ENCODE measurements around the gene TRIM47.
"Not testable (repeated sequence)": the region's sequence is repeated elsewhere in the genome, so short reads cannot be mapped to it uniquely, and the experiment has no call there.

Gene TRIM47

DNA sequence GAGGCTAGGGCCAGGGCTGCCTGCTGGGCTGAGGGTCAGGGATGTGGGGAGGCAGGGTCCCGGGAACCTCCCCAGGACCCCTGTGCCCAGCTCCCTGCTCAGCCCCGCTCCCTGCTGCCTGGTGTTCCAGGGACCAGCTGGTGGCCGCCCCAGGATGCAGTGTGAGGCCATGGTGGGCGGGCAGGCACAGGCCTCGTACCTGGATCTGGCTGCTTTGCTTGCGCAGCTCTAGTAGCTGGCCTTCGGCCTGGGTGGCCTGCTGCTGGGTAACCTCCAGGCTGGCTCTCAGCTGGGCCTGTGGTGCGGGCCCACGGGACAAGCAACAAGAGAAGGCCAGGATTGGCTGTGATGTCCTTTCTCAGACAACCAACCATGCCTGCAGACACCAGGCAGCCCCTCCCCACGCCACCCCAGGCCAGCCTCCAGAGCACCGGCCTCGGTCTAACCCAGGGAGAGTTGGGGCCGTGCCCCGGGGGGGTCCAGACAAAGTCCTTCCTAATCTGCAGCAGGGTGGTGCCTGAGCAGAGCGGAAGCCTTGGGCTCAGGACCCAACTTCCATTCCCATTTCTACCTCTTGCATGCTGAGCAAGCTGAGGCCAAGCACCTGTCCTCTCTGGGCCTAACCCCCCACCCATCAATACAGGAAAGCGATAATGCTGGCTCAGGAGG, 14.3 kb upstream of the TRIM47 start:
- no peak for DNase-seq (ENCODE audit: low read depth)

DNA sequence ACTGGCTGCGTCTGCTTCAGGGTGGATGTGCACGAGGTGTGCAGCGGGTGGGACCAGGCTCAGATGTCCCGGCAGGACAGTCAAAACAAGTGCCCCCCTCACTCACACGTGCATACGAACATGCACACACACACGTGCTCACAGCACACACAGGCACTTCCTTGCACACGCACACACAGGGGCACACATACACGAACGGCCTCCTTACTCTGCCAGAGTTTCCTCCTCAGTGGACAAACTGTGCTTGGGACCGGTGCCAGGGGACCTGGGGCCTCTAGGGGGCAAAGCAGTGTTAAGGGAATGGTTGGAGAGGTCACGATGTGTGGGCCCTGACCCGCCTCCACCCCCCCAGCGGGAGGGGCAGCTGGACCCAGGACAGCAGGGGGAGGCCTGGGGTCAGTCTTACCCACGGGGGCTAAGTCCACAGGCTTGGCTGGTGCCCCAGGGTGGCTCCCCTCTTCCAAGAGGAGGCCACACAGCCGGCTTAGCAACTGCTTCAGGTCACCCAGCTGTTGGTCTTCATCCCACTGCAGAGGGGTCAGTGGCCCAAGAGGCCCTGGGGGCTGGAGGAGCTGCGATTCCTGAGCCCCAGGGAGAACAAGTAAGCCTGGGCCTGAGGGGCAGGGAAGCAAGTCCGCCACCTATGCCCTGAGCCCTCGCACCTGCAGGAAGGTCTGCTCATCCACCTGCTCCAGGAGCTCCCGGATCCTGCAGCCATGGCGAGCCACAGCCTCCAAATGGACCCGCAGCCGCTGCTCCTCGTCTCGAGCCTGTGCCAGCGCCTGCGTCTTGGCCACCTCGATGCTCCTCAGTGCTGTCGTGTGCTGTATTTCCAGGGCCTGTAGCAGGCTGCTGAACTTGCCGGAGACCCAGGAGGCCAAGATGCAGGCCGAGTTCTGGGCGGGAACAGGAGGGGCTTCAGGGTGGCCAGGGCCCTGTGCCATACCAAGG, 13.5 kb upstream of the TRIM47 start:
- no peak for DNase-seq (ENCODE audit: low read depth)

DNA sequence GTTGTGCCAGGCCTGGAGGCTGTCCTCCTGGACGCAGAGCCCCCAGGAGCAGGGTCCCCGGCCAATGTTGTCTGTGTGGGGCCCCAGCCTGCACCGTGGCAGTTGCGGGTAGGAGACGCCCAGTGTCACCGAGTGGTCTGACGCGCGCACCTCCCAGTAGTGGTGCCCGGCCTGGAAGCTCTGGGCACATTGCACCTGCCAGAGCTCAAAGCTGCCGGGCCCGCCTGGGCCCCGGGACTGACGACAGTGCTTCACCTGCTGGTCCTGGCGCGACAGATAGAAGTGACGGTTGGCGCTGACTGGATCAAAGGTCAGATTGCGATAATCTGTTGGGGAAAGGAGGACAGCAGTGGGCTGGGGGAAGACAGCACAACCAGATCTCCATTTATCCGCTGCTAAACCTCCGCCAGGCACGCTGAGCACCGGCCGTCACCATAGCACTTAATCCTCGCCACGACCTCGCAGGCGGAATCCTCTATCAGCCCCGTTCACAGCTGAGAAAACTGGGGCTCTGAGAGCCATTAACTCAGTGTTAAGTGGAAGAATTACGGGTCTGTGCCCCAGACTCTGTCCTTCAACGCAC, 12.7 kb upstream of the TRIM47 start:
- DNase-seq (ENCODE audit: low read depth): no peak

DNA sequence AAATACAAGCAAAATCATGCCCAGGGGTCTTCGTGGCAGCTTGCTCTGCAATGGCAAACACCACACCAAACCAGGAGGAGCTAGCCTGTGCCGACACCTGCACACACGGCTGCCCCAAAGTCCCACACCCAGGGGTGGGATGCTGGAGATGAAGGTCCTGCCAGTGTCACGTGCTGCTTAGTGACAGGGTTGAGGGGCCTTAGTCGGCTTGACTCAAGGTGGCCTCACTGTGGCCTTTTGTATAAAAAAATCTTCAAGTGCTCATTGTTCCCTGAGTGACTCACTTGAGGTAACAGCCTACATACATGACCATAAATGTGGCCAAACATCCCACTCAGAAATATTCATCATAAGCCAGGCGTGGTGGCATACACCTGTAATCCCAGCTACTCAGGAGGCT, 11.1 kb upstream of the TRIM47 start:
- no peak for DNase-seq (ENCODE audit: low read depth)

DNA sequence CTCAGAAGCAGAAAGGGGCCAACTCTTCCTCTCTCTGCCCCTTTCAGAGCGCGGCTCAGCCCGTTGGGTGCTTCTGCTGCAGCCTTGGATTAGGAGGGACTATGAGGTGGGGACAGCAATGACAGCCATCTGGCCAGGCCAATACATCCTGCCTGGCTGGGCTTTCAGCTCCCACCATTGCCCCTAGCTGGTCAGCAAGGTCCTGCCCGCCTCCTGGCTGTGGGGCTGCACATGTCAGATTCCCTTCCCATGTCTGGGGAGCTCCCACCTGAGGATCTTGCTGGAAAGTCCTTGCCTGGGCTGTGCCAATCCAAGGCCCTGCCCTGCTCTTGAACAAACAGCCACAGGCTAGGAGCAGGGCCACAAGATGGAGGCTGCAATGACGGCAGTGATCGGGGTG, 10.1 kb upstream of the TRIM47 start:
- no peak for DNase-seq (ENCODE audit: low read depth)

DNA sequence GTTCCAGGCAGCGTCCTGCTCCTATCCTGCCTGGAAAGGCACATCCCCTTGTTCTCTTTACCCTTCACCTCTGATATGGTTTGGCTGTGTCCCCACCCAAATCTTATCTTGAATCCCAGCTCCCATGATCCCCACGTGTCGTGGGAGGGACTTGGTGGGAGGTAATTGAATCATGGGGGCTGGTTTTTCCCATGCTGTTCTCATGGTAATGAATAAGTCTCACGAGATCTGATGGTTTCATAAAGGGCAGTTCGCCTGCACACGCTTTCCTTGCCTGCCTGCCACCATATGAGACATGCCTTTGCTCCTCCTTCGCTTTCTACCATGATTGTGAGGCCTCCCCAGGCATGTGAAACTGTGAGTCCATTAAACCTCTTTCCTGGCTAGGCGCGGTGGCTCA, 7.5 kb upstream of the TRIM47 start:
- DNase-seq (ENCODE audit: low read depth): not testable (repeated sequence)

DNA sequence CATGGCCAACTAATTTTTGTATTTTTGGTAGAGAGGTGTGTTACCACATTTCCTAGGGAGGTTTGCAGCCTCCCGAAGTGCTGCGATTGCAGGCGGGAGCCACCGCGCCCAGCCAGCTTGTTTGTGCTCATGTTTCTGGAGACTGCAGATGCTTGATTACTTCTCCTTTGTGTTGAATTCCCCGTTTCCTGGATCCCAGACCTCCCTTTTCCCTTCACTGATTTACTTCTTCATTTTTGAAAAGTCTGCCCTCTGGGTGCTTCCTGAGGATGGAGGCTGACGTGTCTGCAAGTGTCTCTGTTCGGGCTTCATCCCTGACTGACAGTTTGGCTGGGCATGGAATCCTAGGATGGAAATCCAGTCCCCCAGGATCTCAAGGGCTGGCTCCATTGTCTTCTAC, 7.0 kb upstream of the TRIM47 start:
- DNase-seq (ENCODE audit: low read depth): no peak

DNA sequence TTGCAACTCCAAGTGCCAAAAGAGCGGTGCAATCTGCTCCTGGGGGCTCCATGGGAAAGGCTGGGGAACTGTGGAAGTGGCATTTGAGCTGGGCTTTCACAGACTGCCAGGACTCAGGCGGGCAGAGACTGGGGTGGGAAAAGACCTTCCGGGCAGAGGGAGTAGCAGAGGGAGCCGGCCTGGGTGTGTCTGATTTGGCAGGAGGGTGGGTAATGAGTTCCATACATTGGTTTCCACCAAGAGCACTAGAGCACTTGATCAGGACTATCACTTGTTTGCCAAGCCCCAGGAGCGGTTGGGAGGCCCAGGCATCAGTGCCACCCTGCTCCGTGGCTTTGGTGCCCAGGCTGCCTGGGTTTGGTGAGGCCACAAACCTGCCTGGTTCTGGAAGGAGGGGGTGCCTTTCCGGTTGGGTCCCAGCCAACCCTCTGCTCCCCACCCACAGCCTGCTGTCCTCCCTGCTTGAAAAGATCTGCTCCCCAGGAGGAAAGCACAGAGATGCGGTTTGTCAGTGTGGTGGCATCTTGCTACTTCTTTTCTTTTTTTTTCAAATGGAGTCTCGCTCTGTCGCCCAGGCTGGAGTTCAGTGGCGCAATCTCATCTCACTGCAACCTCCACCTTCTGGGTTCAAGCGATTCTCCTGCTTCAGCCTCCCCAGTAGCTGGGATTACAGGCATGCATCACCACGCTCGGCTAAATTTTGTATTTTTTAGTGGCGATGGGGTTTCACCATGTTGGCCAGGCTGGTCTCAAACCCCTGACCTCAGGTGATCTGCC, 3.5 kb upstream of the TRIM47 start:
- DNase-seq (ENCODE audit: low read depth): no peak

DNA sequence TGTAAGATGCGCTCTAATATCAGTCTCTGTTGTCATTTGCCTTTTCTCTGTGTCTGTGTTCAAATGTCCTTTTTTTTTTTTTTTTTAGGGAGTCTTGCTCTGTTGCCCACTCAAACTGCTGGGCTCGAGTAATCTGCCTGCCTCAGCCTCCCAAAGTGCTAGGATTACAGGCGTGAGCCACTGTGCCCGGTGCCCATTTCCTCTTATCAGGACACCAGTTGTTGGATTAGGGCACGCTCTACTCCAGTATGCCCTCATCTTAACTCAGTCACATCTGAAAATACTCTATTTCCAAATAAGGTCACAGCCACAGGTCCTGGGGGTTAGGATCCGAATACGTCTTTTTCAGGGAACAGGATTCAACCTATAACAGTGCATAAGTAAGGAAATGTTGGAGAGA, 1.9 kb upstream of the TRIM47 start:
- no peak for DNase-seq (ENCODE audit: low read depth)

DNA sequence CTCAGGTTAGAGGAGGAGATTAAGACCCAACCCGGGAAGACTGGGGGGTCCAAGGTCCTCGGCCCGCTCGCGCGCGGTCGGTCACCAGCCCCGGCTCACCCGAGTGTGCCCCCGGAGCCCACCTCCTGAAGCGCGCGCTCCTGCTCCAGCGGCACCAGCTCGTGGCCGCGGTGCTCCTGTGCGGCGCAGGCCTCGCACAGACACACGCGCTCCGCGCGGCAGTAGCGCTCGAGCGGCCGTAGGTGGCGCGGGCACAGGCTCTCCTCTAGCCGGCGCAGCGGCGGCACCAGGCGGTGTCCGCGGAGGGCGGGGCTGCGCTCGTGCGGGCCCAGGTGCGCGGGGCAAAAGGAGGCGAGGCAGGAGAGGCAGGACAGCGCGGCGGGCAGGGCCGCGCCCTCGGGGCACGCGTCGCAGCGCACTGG, 618 bp downstream of the TRIM47 start:
- DNase-seq (ENCODE audit: low read depth): no peak

DNA sequence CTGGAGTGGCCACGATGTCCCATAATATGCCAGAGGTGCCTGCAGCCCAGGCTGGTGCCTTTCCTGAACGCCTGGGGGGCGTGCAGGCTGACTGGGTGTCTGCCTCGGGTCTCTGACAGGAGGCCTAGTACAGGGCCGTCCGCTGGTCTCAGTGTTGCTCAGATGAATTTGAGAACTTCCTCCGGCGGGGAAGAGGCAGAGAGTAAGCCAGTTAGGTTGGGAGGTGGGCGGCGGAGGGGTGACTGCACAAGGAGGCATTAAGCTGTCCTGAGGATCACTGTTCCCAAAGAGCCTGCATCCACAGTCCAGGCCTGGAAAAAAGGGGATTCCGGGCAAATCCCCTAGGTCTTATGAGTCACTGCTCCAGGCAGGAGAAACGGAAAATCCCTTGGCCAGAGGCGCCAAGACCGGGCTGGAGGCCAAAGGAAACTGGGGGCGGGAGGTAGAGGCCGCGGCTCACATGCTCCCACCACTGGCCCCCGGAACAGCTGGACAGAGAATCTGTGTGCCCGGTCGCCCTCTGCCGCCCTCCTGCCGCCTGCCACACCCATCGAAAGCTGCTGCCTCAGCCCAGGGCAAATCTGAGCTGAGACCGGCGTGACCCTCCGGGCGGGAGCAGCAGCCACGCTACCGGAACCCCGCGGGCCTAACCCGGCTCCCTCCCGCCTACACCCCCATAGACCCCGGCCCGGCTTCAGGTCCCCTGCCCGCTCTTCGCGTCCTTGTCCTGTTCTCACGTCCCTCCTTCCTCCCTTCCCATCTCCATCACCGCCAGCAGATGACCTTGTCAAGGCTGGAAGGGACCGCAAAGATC, 1.2 kb downstream of the TRIM47 start:
- DNase-seq (ENCODE audit: low read depth): no peak

DNA sequence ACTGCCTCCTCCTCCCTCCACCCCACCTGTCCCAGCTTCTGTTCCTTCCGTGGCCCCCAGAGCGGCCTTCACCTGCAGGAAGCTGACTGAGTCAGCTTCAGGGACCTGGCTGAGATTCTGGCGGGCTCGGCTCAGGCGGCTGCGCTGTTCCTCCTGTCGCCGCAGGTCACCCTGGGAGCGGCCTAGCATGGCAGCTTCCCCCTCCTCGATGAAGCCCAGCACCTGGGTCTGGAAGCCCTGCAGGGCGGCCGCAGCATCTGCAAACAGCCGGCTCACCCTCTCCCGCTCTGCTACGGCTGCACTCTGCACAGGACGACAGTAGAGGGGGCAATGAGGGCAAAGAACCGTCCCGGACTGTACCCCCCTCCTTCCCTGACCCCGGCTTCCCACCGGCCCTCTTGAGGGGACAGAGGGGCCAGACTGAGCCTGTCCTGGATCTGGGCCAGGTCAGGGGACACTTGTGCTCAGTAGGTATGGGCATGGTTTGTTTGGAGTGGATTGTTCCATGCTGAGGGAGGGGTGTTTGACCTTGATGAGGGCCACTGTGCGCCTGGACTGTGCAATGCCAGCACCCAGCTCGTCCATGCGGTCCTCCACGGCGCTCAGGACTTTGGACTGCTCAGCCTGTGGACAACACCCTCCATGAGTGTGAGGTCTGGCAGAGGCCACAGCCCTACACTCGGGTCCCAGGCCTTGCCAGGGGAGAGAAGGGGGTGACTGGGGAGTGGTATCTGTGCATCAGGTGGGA, 2.0 kb downstream of the TRIM47 start:
- DNase-seq (ENCODE audit: low read depth): no peak

DNA sequence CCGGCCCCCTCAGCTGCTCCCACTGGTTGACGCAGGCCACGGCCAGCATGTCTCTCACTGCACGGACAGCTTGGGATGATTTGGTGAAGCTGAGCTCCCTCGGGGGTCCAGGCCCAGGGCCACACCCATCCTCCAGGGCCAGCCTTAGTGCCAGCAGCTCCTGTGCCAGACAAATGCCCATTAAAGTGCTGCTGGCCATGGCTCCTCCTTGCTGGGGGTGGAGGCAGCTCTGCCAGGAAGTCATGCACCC, 2.5 kb downstream of the TRIM47 start:
- DNase-seq (ENCODE audit: low read depth): no peak

DNA sequence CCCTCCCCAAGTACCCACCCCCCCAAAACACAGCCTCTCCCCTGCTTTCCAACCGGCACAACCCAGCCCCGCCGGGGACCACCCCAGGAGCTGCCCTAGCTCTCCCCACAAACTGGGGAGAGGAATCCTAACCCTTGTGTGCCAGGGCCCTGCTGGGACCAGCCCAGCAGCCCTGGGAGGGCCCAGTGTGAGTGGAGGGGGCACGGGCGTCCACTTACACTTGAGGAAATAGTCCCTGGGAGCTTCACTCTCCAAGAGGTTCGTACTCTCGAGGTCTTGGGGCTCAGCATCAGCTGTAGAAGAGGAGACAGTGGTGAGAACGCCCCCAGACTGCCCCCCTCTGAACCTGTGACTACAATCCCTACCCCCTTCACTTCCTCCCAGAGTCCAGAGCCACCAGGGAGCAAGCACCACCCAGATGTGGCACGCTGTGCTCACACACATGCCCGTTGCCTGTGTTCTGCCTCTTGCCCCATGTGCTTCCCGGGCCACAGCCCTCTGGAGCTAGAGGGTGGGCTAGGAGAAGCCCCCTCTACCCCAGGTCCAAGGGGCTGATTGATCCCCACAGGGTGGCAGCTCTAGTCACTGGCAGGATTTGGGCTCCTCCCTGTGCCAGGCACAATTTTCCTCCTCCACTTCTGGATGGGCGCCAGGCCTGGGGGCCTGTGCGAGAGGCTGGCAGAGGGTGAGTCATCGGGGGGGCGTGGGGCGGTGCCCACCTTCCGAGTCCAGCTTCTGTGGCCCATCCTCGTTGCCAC, 3.0 kb downstream of the TRIM47 start:
- no peak for DNase-seq (ENCODE audit: low read depth)

DNA sequence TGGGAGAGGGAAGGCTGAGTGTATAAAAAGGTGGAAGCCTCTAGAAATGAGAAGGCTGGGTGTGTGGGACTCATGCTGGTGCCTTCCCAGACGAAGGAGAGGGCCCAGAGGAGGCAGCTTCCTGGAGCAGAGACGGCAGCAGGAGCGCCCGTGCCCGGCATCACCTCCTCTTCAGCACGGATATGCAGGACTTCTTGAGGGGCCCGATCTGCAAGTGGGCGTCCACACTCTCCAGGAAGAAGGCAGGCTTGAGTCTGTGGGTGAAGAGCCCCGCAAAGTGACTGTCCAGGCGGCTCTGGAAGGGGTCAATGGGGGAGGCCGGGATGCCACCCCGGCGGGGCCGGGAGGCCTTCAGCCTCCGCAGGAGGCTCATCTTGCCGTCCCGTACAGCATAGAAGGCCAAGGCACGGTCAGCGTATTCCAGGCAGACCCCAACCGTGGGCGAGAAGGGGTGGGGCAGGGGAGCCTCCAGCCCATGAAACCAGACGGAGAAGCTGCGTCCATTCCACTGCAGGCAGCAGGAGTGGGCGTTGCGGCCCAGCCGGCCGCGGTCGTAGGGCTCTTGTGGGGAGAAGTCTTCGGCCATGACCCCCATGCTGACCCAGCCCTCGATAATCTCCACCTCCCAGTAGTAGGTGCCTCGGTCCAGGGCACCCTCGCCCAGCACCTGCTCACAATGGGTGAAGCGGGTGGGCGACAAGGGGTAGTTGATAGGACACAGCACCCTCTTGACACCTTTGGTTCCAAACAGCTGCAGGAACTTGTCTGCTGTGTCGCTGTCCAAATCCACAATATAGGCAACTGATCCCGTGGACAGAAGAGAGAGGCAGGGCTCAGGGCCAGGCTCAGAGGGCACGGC, 3.8 kb downstream of the TRIM47 start:
- DNase-seq (ENCODE audit: low read depth): no peak

DNA sequence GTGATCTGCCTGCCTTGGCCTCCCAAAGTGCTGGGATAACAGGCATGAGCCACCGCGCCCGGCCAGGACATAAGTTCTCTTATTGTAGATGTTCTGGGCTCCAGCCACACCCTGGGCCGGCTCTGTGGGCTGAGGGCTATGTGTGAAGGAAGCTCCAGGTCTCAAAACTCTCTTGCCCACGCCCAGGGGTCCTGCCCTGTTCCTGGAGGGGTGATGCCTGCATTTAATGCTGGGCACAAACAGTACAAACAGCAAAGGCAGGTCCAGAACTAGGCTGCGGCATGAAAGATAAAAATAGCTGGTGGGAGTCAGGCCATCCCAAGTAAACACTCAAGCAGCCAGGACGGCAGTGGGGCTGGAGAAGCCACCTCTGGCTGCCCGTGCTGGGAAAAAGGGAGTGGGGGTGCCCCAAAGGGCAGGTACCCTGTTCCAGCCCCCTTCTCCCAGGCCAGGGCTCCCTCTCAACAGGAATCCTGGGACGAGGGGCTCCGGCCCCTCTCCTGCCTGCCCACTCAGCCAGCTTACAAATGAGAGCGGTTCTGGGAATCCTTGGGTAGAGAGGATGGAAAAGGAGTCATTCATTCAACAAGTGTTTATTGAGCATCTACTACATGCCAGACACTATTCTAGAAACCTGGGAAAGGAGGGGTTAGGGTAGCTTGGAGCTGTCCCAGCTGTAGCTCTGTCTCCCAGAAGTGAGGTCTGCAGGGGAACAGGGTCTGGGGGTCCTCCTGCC, 4.6 kb downstream of the TRIM47 start:
- no peak for DNase-seq (ENCODE audit: low read depth)

DNA sequence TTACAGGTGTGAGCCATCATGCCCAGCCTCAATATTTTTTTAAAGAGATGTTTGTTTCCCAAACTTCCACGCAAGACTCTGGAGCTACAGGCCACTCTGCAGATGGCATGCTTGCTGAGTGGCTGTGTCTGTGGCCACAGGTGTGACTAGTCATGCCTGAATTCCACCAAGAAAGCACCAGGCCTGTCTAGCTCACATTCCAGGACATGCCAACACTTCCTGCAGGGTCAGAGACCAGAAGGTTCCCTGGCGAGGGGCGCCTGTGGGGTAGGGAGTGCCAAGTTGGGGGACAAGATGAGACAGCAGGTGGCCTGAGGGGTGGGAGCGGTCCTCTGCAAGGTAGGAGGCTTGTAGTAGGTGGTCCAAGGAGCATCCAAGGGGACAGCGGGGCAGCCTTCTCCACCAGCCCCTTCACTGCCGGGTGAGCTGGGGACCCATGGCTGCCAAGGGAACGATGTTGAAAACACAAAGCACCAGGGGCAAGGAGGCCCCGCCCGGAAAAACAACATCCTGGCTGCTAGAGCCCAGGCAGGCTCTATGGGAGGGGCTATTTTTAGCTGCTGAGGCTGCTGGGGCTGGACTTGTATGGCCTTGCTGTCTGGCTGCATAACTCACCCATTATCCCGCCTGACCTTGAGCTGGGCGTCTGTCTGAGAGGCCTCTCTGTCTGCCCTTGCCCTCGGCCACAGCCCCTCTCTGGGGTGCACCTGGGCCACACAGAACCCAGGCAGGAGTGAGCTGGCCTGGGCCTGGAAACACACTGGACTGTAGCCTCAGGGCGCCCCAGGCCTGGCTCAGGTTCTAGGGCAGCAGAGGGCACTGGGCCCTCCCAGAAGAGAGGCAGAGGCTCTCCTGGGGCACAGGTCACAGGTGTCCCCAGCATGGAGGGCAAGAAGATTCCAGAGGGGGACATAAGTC, 5.7 kb downstream of the TRIM47 start:
- no peak for DNase-seq (ENCODE audit: low read depth)

Data from non-pigmented ciliary epithelial cell (primary cell).